ENCODE measurements around the gene PSD. TPM values are rescaled to one million over a fixed set of nuclear protein-coding genes. Genes with fewer than 3 reads are reported as not detected.

Gene PSD
- total RNA-seq, 1 experiment from 2014 or later = 2.4 TPM

DNA sequence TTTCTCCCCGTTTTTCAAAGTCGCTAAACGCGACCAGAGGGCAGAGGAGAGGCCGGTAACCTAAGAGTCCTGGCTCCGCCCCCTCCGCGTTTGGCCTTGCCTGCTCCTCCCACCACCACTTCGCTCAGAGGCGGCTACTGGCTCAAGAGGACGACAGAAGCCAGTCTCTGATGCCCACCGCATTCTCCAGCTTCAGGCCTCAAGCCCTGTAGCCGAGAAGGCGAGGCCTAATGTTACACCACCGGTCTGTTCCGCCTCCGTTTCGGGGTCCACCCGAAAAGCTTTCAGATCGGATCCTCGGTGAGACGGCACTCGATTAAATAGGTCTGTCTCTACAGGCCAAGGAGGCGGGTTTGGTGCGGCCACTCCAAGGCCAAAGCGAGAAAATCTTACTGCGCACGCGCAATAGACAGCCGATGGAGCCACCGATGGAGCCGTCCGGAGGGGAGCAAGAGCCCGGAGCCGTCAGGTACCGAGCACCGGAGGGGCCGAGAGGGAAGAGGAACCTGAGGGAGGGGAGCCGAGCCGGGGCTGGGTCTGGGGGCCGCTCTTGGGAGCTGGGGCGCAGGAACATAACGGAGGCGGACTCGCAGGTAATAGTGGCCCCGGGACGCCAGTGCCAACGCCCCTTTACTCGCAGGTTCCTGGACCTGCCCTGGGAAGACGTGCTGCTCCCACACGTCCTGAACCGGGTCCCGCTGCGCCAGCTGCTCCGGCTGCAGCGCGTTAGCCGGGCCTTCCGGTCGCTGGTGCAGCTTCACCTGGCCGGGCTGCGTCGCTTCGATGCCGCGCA, 2.3 kb upstream of the PSD start, which contains the start of gene FBXL15:
Gene FBXL15 (plus strand): TSS at position 123 of the 793 bp plus-strand sequence. CDS start 294 bp downstream, at position 417.
- Histone ChIP-seq H3K27ac (ENCODE audit: low read length) (peak within 1 kb of the TSS; percentile 98), H3K4me1 (ENCODE audit: control insufficient read depth, insufficient read depth, low read length) (peaks cover 11% of the 10 kb centered on the region), H3K27me3 (ENCODE audit: control insufficient read depth, insufficient read depth, low read length) (no peaks in the 10 kb centered on the region), H3K36me3 (ENCODE audit: control insufficient read depth, insufficient read depth, low read length) (peaks cover 9% of the 10 kb centered on the region; the same call in 1 of the 2 replicates), H3K4me3 (ENCODE audit: low read depth in 2 of 2, low read length in 2 of 2) (peak within 1 kb of the TSS; percentile 91 to 94), H3K9me3 (ENCODE audit: control insufficient read depth, insufficient read depth, low read depth, low read length) (no peaks in the 10 kb centered on the region)
- BruUV-seq (replicated peaks) = TSS peak; percentile 92
- DNase-seq (ENCODE audit: low read depth, low spot score) (peak; percentile 93), ATAC-seq (peak; percentile 82)
- intact Hi-C loops (cut with micrococcal nuclease; ENCODE audit: unreplicated experiment) = no loop called here
- in situ Hi-C loops (cut with HindIII; ENCODE audit: low pct_unique_long_range_greater_than_20kb, low sequenced_read_pairs) = no loop called here
- TF ChIP-seq TCF7L2 (IDR thresholded peaks at IDR 0.05; ENCODE audit: low read depth, low read length) = peak; percentile 82
- TF ChIP-seq SIN3A (IDR thresholded peaks at IDR 0.05; ENCODE audit: borderline replicate concordance, insufficient read depth, low read depth, low read length) = peak; percentile 38; the same call in 1 of the 2 replicates
- TF ChIP-seq, protein P1, sequence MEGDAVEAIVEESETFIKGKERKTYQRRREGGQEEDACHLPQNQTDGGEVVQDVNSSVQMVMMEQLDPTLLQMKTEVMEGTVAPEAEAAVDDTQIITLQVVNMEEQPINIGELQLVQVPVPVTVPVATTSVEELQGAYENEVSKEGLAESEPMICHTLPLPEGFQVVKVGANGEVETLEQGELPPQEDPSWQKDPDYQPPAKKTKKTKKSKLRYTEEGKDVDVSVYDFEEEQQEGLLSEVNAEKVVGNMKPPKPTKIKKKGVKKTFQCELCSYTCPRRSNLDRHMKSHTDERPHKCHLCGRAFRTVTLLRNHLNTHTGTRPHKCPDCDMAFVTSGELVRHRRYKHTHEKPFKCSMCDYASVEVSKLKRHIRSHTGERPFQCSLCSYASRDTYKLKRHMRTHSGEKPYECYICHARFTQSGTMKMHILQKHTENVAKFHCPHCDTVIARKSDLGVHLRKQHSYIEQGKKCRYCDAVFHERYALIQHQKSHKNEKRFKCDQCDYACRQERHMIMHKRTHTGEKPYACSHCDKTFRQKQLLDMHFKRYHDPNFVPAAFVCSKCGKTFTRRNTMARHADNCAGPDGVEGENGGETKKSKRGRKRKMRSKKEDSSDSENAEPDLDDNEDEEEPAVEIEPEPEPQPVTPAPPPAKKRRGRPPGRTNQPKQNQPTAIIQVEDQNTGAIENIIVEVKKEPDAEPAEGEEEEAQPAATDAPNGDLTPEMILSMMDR (IDR thresholded peaks at IDR 0.05) = no peak
- peak; percentile 58 to 74; a peak in 2 of 4 replicates for TF ChIP-seq REST (IDR thresholded peaks at IDR 0.05; ENCODE audit: insufficient read depth in 1 of 2, low read depth in 2 of 2, low read length in 1 of 2)
- TF ChIP-seq POLR2AphosphoS5 (IDR thresholded peaks at IDR 0.05; ENCODE audit: low read depth, low read length) = no peak; the same call in none of the 2 replicates
- ChIA-PET POLR2A (interaction anchor here (0.6 to 0.7 kb wide), 2 partner anchors 14 to 503 kb away, joined by 3 read pairs; no protein-coding TSS in a partner anchor), CTCF (interaction anchor here (0.5 to 2.2 kb wide), 4 partner anchors 11 to 22 kb away, joined by 4 to 7 read pairs (median 6); no protein-coding TSS in a partner anchor)

GRCh38 chr10:102420181-102420713, 1.7 kb upstream of the PSD start:
- in situ Hi-C loops (cut with HindIII; ENCODE audit: low pct_unique_long_range_greater_than_20kb, low sequenced_read_pairs) (no loop called here), intact Hi-C loops (cut with micrococcal nuclease; ENCODE audit: unreplicated experiment) (no loop called here)
- no peak for ATAC-seq

More at GRCh38 chr10:102420181-102420713, 1.7 kb upstream of the PSD start:
- H3K36me3 ChIP-seq (ENCODE audit: control insufficient read depth, insufficient read depth, low read length) = peaks cover 9% of the 10 kb centered on the region; the same call in 1 of the 2 replicates
- H3K27ac ChIP-seq (ENCODE audit: low read length) = peak overlapping the region; percentile 98
- TF ChIP-seq REST (IDR thresholded peaks at IDR 0.05; ENCODE audit: insufficient read depth in 1 of 2, low read depth in 2 of 2, low read length in 1 of 2) (peak in 1 of 2 experiments; percentile 75), POLR2AphosphoS5 (IDR thresholded peaks at IDR 0.05; ENCODE audit: low read depth, low read length) (no peak), TCF7L2 (IDR thresholded peaks at IDR 0.05; ENCODE audit: low read depth, low read length) (no peak)
- peak overlapping the region; percentile 91 to 94 for H3K4me3 ChIP-seq (ENCODE audit: low read depth in 2 of 2, low read length in 2 of 2)
- no peaks in the 10 kb centered on the region for H3K27me3 ChIP-seq (ENCODE audit: control insufficient read depth, insufficient read depth, low read length)
- no peak for DNase-seq (ENCODE audit: low read depth, low spot score)
- POLR2A ChIA-PET = interaction anchor here (0.6 kb wide), 1 partner anchor 503 kb away, joined by 3 read pairs; no protein-coding TSS in a partner anchor
- no TSS peak for BruUV-seq (replicated peaks)
- CTCF ChIA-PET = interaction anchor here (0.5 to 2.2 kb wide), 5 partner anchors 10 to 21 kb away, joined by 3 to 14 read pairs (median 7); no protein-coding TSS in a partner anchor
- H3K9me3 ChIP-seq (ENCODE audit: control insufficient read depth, insufficient read depth, low read depth, low read length) = no peaks in the 10 kb centered on the region
- peaks cover 11% of the 10 kb centered on the region for H3K4me1 ChIP-seq (ENCODE audit: control insufficient read depth, insufficient read depth, low read length)

Data from Panc1 (cell line).